Measurements from ENCODE around the gene PKIG.
"Not testable (repeated sequence)": the region's sequence is repeated elsewhere in the genome, so short reads cannot be mapped to it uniquely, and the experiment has no call there.

Gene PKIG

GRCh38 chr20:44572551-44573500 is 9.6 kb upstream of the PKIG start:
- no peak for DNase-seq

- no peak for DNase-seq
Measured at GRCh38 chr20:44573501-44573869, 8.9 kb upstream of the PKIG start.

- DNase-seq, result no peak
Measured at GRCh38 chr20:44574372-44574771, 8.0 kb upstream of the PKIG start.

DNA sequence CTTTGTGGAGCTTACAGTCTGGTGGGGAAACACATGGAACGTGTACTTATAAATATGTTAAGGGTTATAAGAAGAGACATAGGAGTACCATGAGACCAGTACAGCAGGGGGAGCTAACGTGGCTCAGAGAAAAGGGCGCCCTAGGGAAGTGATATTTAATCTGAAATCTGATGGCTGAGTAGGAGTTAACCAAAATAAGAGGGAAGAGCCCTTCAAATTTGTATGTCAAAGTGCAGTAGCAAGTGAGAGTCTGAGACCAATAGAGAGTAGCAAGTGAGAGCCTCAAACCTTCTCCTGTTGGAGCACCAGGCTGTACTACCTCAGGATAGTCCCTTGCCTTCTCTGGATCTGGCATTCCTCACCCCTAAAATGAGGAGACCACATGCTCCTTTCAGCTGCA is 6.1 kb upstream of the PKIG start:
- no peak for DNase-seq

DNA sequence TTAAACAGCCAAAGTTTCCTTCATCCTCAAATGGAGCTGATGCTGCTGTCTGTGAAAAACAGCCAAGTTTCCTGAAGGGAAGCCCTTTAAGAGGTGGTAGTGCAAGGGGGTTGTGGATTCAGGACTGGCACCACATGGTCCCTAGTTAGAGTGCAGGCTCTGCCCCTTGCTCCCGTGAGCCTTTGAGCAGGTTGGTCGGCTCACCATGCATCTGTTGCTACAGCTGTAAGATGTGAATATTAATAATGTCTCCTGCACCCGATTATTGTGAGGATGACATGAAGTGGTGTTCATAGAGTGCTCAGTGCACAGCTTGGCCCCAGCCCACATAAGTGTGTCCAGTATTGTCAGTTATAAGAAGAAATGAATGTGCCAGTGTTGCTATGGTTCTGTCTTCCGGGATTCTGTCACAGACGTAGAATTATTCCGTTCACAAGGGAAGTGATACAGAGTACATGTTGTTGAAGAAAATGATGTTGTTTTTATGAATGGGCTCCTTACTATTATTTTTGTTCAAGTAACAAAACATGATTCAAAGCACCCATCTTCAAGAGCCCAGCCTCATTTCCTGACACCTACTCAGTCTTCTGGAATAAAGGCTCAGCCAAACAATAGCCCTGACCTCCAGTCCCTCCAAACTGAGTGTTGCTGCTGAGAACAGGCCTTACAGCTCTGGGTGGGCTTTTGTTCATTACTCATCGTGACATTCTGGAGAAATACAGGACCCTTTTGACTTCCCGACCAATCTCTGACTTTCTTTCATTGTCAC is 2.9 kb upstream of the PKIG start:
- no peak for DNase-seq

DNA sequence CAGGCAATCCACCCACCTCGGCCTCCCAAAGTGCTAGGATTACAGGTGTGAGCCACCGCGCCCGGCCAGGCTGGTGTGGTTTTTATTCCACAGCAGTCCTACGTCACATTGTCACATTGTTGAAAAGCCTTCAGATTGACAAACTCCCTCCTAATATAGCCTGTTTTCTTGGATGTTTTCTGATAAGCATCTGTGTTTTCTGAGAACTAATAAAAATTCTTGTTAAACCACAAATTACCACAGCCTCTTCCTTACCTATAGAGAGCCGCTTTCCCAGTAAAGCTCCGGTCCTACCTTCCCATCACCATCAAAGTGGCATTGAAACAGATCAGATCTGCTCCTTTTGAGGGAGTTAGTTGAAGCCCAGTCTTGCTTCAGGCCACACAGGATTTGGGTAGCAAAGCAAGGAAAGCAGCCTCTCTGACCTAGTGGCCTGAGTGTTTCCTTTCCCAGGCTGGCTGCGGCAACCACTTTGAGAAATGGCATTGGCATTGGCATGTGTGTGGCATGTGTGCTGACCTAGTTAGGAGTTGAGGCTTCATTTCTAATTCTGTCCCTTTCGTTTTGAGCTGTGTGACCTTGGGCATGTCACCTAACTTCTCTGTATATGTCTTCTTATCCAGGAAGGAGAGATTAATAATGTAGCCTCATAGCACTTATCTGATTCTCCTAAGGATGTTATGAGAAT is 1.7 kb upstream of the PKIG start:
- no peak for DNase-seq

DNA sequence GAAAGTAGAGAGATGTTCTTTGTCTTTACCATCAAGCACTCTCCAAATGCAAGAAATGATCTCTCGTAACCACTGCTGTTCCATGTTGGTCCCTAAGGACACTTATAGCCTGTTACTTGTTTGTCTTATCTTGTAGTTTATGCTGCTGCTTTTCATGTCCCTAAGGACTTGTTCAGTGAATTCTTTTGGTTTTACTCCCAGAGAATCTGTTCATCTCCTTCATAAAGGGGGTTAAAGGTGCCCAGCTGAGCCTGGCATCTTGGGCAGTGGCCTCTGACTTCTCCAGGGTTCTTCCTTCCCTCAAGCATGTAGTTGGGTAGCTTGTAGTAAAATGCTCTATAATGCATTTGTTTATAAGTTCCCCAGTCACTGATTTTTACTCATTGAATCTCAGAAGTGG is 864 bp upstream of the PKIG start:
- no peak for DNase-seq

- DNase-seq, result no peak
Measured at GRCh38 chr20:44583157-44583556, 778 bp downstream of the PKIG start.

DNA sequence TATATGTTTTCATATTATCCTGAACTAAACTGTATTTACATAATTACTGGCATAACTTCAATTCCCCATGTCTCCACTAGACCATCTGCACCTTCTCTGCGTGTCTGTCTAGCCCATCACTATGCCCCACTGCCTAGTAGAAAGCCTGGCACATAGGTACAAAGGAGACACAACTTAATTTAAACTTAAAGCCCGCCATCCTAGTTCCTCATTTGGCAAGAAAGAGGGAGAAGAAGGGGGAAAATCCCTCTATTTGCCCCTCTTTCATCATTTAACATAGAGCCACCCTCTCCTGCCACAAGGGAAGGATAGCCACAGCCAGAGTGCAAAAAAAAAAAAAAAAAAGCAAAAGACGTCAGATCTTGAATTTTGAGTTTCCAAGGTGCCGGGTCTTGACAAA is 1.8 kb downstream of the PKIG start:
- DNase-seq, result no peak

DNA sequence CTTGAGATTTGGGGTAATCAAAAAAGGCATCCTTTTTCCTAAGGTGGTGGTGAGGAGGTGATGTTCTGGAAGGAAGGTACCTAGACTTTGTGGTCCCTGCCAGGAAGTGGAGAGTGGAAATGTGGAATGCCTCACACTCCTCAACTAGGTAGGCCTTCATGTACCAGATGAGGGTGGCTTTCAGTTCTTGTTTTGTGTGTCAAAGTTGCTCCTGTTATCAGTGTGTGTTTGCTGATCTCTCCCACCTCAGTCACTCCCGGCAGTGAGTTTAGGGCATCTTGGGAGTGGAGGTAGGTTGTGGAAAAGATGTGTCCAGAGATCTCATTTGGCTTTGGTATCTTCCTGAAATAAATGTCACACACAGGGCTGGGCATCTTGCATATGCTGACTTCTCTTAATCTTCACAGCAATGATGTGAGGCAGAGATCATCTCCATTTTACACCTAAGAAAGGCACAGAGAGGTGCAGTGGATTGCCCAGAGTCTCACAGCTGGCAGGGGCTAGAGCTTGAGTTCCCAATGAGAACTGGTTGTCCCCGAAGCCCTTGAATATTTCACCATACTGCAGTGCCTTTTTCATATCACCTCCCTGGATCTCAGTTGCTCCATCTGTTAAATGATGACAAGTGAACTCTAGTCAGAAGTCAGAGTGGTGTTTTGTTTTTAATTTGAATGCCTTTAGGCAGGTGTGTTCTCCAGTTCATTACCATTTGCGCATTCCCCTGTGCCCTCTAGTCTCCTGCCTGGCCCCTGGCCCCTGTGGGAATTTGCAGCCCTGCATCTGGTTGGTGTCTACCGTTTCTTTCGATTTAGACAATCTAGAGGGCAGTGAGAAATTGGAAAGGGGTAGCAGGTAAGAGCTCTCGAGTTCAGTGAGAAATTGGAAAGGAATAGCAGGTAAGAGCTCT is 2.9 kb downstream of the PKIG start:
- DNase-seq, result no peak

DNA sequence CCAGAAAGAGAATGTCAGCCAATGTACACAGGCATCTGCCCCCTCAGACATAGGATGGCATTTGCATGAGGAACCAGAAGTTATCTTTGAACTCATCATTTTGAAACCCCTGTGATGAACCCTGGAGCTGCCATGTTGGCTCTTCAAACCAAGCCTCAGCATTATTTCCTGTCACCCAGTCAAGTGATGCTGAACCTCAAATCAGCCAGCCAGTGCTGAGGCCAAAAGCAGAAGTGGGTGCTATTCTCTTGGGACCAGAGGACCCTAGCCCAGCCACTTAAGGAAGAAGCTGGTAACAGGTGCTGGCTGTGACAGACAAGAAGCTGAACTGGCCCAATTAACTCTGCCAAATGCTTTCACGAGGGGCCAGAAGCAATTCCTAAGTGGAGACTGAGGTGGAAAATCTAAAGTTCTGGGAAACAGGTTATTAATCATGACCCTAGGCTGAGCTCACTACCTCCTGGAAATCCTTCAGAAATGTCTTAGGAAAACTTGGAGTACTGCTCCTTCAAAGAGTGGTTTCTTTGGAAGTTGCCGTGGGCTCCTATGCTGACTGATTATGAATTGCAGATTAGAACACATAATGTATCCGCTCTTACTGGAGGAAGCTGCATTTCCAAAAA is 4.0 kb downstream of the PKIG start:
- DNase-seq, result no peak

- peak; percentile 36 for DNase-seq
Measured at GRCh38 chr20:44587035-44587980, 4.9 kb downstream of the PKIG start.

DNA sequence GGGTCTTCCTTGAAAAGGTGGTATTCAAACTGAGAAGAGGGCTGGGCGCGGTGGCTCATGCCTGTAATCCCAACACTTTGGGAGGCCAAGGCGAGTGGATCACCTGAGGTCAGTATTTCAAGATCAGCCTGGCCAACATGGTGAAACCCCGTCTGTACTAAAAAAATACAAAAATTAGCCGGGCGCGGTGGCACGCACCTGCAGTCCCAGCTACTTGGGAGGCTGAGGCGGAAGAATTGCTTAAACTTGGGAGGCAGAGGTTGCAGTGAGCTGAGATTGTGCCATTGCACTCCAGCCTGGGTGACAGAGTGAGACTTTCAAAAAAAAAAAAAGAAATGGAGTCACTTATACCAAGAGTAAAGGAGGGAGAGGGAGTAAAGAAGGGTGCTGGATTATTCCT is 5.9 kb downstream of the PKIG start:
- DNase-seq, result not testable (repeated sequence)

- no peak for DNase-seq
Measured at GRCh38 chr20:44589537-44589936, 7.2 kb downstream of the PKIG start.

DNA sequence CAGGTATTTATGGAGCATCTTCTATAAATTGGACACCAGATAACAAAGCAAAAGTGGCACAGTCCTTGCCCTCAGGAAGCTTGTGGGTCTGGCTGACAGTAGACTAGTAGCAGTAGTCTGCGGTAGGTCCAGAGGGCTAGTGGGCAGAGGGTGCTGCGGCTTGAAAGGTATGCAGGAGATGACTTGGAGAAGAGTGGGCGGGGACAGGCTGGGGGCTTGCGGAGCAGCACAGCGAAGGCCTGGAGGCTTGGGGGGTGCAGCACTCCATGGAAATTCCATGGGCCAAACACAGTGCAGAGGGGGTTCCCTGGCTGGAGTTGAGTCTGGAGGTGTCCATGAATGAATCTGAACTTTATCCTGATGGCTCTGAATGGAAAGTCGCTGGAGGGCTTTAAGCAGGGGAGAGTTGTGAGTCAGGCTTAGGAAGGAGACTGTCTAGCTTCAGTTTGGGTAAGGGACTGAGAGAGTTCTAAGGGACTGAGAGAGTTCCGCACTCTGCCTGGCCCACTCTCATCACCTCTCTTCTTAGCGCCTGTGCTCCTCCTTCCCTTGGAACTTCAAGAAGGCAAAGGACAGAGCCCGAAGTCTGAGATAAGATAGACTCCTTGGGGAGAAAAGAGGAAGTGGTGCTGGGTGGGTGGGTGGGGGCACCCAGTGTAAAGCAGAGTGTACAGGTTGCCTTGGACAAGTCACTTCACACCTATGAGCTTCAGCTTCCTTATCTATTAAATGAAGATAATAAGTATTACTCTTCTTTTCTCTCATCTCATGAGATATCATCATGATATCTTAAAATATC is 8.8 kb downstream of the PKIG start:
- no peak for DNase-seq

GRCh38 chr20:44592366-44592765 is 10.0 kb downstream of the PKIG start:
- no peak for DNase-seq

DNA sequence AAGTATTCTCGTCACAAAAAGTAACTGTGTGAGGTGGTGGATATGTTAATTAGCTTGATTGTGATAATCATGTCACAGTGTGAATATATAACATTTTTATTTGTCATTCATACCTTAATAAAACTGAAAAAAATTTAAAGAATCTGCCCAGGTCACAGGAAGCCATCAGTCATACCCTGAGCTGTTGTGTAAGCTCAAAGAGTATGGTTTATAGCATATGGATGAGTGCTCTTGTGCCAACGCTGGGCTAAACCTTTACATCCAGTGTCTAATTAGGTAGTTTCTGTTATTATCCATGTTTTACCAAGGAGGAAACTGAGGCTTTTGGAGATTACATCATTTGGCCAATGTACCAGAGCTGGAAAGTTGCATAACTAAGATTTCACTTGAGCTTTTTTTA is 11.4 kb downstream of the PKIG start:
- DNase-seq, result no peak

DNA sequence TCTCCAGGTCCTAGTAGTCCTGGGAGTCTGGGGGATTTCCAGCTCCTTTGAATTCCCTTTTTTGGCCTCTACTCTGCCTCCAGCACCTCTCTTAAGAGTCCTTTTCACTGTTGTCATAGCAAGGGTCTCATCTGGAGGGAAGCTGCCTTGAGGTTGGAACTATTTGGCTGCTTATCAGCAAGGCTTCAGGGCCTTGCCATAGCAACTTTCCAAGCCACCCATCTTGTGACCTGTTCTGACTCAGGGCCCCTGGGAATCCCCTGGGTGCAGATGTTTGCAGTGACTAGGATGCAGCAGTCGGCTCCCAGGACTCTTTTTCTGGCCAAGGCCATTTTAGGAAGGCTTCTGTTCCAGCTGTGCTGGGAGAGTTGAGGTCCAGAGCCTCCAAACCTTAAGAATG is 12.4 kb downstream of the PKIG start:
- DNase-seq, result no peak

DNA sequence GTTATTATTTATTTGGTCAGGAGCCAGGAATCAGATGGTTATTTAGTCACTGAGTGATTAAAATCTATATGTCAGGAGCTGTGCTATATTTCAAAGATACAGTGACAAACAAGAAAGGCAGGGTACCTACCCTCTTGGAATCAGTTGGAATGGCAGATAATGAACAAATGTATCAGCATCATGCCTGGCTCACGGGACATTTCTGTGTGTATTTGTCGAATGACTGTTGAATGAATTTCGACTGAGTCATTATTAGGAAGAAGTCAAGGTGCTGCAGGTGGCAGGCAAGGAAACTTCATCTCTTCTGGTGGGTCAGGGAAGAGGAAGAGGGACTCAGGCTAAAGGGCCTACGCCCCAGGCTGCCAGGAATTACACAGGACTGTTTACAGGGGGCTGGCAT is 13.6 kb downstream of the PKIG start:
- no peak for DNase-seq

GRCh38 chr20:44596876-44597275 is 14.5 kb downstream of the PKIG start:
- DNase-seq, result no peak

Measured in NCI-H1105 treated with DMSO at 0.1 percent for 48 hours (cell line).